HG03097 (cell line): ENCODE data around the gene MORN1.
"Not testable (repeated sequence)": the region's sequence is repeated elsewhere in the genome, so short reads cannot be mapped to it uniquely, and the experiment has no call there.

Source experiments
- ATAC-seq: cut with Tn5 transposase; IDR thresholded peaks from one replicate; pipeline ENCODE4 v1.9.1; 2021; ENCODE audit not compliant: unreplicated experiment, low FRiP score

Gene MORN1

GRCh38 chr1:2391041-2391930 lies at the start of gene MORN1, which contains the start of gene RER1:
TSS of gene MORN1 (minus strand) at chr1:2391554. CDS start at chr1:2391533, 21 bp downstream.
TSS of gene RER1 (plus strand) at chr1:2391841. CDS start at chr1:2395791, 3,950 bp downstream.
- peak; percentile 92 for ATAC-seq

GRCh38 chr1:2440346-2440745 lies 49.0 kb upstream of the MORN1 start:
- ATAC-seq, result not testable (repeated sequence)

- no peak for ATAC-seq
These were observed 48.0 kb upstream of the MORN1 start for GRCh38 chr1:2439369-2439768.

- ATAC-seq, result no peak
These were observed 47.3 kb upstream of the MORN1 start for GRCh38 chr1:2438641-2439040.

GRCh38 chr1:2438038-2438437 lies 46.7 kb upstream of the MORN1 start:
- no peak for ATAC-seq

- no peak for ATAC-seq
These were observed 46.3 kb upstream of the MORN1 start for GRCh38 chr1:2437617-2438016.

GRCh38 chr1:2436876-2437275 lies 45.5 kb upstream of the MORN1 start:
- no peak for ATAC-seq

- no peak for ATAC-seq
These were observed 44.5 kb upstream of the MORN1 start for GRCh38 chr1:2435746-2436355.

- ATAC-seq, result no peak
These were observed 43.7 kb upstream of the MORN1 start for GRCh38 chr1:2435091-2435490.

- no peak for ATAC-seq
These were observed 42.7 kb upstream of the MORN1 start for GRCh38 chr1:2433936-2434655.

GRCh38 chr1:2433196-2433595 lies 41.8 kb upstream of the MORN1 start:
- ATAC-seq, result no peak

- ATAC-seq, result no peak
These were observed 41.1 kb upstream of the MORN1 start for GRCh38 chr1:2432441-2432844.

- ATAC-seq, result no peak
These were observed 40.2 kb upstream of the MORN1 start for GRCh38 chr1:2431518-2431917.

GRCh38 chr1:2431103-2431502 lies 39.7 kb upstream of the MORN1 start:
- ATAC-seq, result no peak

GRCh38 chr1:2430592-2430973 lies 39.2 kb upstream of the MORN1 start:
- no peak for ATAC-seq

- ATAC-seq, result no peak
These were observed 38.6 kb upstream of the MORN1 start for GRCh38 chr1:2429780-2430591.

- ATAC-seq, result no peak
These were observed 37.1 kb upstream of the MORN1 start for GRCh38 chr1:2428490-2428889.

- no peak for ATAC-seq
These were observed 36.6 kb upstream of the MORN1 start for GRCh38 chr1:2427976-2428375.

- no peak for ATAC-seq
These were observed 35.7 kb upstream of the MORN1 start for GRCh38 chr1:2427051-2427450.

GRCh38 chr1:2426540-2426939 lies 35.2 kb upstream of the MORN1 start:
- no peak for ATAC-seq
